Trophoblast cell (in vitro differentiated cells and primary cell): ENCODE results near the gene PGA5.

Experiments used
- DNase-seq, 2 donors: peaks; one replicate each; pipeline ENCODE4 v3.0.0-alpha.2; 2016
- H2AFZ ChIP-seq: 2 replicates; pipeline ENCODE4 v1.6.1; 2013; ENCODE audit warnings: low read length, moderate library complexity, mild to moderate bottlenecking; ENCODE audit not compliant: insufficient read depth, poor library complexity
- H2AK5ac ChIP-seq: 2 replicates; pipeline ENCODE4 v1.6.1; 2013; ENCODE audit warnings: mild to moderate bottlenecking, low read length
- H2BK120ac ChIP-seq: 2 replicates; pipeline ENCODE4 v1.6.1; 2013; ENCODE audit warnings: low read length, mild to moderate bottlenecking, moderate library complexity; ENCODE audit not compliant: insufficient read depth, poor library complexity
- H2BK12ac ChIP-seq: 2 replicates; pipeline ENCODE4 v1.6.1; 2013; ENCODE audit warnings: mild to moderate bottlenecking, low read length, moderate library complexity
- H2BK5ac ChIP-seq: 2 replicates; pipeline ENCODE4 v1.6.1; 2013; ENCODE audit warnings: low read length, low read depth, moderate library complexity, mild to moderate bottlenecking; ENCODE audit not compliant: poor library complexity
- H3K14ac ChIP-seq: 2 replicates; pipeline ENCODE4 v1.6.1; 2013; ENCODE audit warnings: mild to moderate bottlenecking, low read length
- H3K18ac ChIP-seq: 2 replicates; pipeline ENCODE4 v1.6.1; 2013; ENCODE audit warnings: mild to moderate bottlenecking, low read length
- H3K23ac ChIP-seq: 2 replicates; pipeline ENCODE4 v1.6.1; 2013; ENCODE audit warnings: low read length
- H3K27ac ChIP-seq: 2 replicates; pipeline ENCODE4 v1.5.1; 2013; ENCODE audit warnings: low read depth, mild to moderate bottlenecking, inconsistent platforms, low read length, moderate library complexity
- H3K27me3 ChIP-seq: 2 replicates; pipeline ENCODE4 v1.6.1; 2013; ENCODE audit warnings: inconsistent platforms, mild to moderate bottlenecking, low read length, moderate library complexity; ENCODE audit not compliant: insufficient read depth
- H3K36me3 ChIP-seq, 2 experiments: 1 replicate in 1 of 2; 2 replicates in 1 of 2; pipeline ENCODE4 v1.6.1; 2013; ENCODE audit warnings: low read length in 2 of 2, mild to moderate bottlenecking in 2 of 2, moderate library complexity in 1 of 2; ENCODE audit not compliant: insufficient read depth in 2 of 2, control insufficient read depth in 1 of 2
- H3K4ac ChIP-seq: 2 replicates; pipeline ENCODE4 v1.6.1; 2013; ENCODE audit warnings: low read depth, mild to moderate bottlenecking, low read length, moderate library complexity
- H3K4me1 ChIP-seq, 2 experiments: 1 replicate in 1 of 2; 2 replicates in 1 of 2; pipeline ENCODE4 v1.6.1; 2013; ENCODE audit warnings: low read length in 2 of 2, mild to moderate bottlenecking in 2 of 2, moderate library complexity in 1 of 2; ENCODE audit not compliant: insufficient read depth in 2 of 2, control insufficient read depth in 1 of 2
- H3K4me2 ChIP-seq: 2 replicates; pipeline ENCODE4 v1.6.1; 2013; ENCODE audit warnings: inconsistent platforms, mild to moderate bottlenecking, low read length, moderate library complexity
- H3K4me3 ChIP-seq: 2 replicates; pipeline ENCODE4 v1.5.1; 2013; ENCODE audit warnings: mild to moderate bottlenecking, low read depth, low read length, inconsistent platforms
- H3K79me1 ChIP-seq: one replicate; pipeline ENCODE4 v1.6.1; 2013; ENCODE audit warnings: low read length
- H3K79me2 ChIP-seq: 2 replicates; pipeline ENCODE4 v1.6.1; 2013; ENCODE audit warnings: low read length, mild to moderate bottlenecking; ENCODE audit not compliant: control insufficient read depth, insufficient read depth, poor library complexity
- H3K9ac ChIP-seq: 2 replicates; pipeline ENCODE4 v1.6.1; 2013; ENCODE audit warnings: mild to moderate bottlenecking, low read length
- H3K9me3 ChIP-seq: 2 replicates; pipeline ENCODE4 v1.6.1; 2013; ENCODE audit warnings: low read depth, mild to moderate bottlenecking, control low read depth, inconsistent platforms, low read length; ENCODE audit not compliant: insufficient read depth
- H4K12ac ChIP-seq: 2 replicates; pipeline ENCODE4 v1.6.1; 2013; ENCODE audit warnings: low read depth, mild to moderate bottlenecking, low read length, moderate library complexity
- H4K8ac ChIP-seq: 2 replicates; pipeline ENCODE4 v1.6.1; 2013; ENCODE audit warnings: low read depth, mild to moderate bottlenecking, low read length, moderate library complexity
- H4K91ac ChIP-seq: one replicate; pipeline ENCODE4 v1.6.1; 2013; ENCODE audit warnings: low read depth, mild to moderate bottlenecking, low read length, moderate library complexity
- WGBS: extraction: QIAGEN DNeasy Blood & Tissue Kit; methylation state at CpG from one replicate; pipeline ENCODE4 v1.1.7; 2013; ENCODE audit warnings: missing lambda C conversion rate; ENCODE audit not compliant: insufficient read length, insufficient coverage; ENCODE audit errors: extremely low coverage; 5-methylcytosine and 5-hydroxymethylcytosine counted together

The PGA5 gene

GRCh38 chr11:61281581-61282250, 40.7 kb downstream of the PGA5 start:
- no peak overlapping the region for H3K23ac ChIP-seq
- H3K27me3 ChIP-seq = no peaks in the 10 kb centered on the region
- H3K4me2 ChIP-seq = peak overlapping the region; percentile 47
- H4K12ac ChIP-seq = no peak overlapping the region
- no peak overlapping the region for H4K8ac ChIP-seq
- H3K14ac ChIP-seq = no peak overlapping the region
- H2AK5ac ChIP-seq = no peak overlapping the region
- peak; percentile 79 to 86 for DNase-seq
- no peak overlapping the region for H3K18ac ChIP-seq
- no peak overlapping the region for H2AFZ ChIP-seq
- H3K27ac ChIP-seq = no peak overlapping the region
- no peak overlapping the region for H3K9ac ChIP-seq
- no peaks in the 10 kb centered on the region for H3K79me1 ChIP-seq
- no peak overlapping the region for H2BK120ac ChIP-seq
- peaks cover 7 to 11% of the 10 kb centered on the region in 2 experiments for H3K4me1 ChIP-seq
- no peak overlapping the region for H2BK12ac ChIP-seq
- no peak overlapping the region for H3K4ac ChIP-seq
- H3K79me2 ChIP-seq = no peaks in the 10 kb centered on the region
- H3K36me3 ChIP-seq = peaks cover 8 to 16% of the 10 kb centered on the region in 2 experiments
- no CpG with 5 or more reads among the region's 35 CpGs for WGBS
- H2BK5ac ChIP-seq = no peak overlapping the region
- H4K91ac ChIP-seq = no peak overlapping the region
- H3K4me3 ChIP-seq = no peak overlapping the region
- peaks cover 4% of the 10 kb centered on the region for H3K9me3 ChIP-seq

GRCh38 chr11:61283613-61284012, 42.6 kb downstream of the PGA5 start:
- no peak overlapping the region for H4K91ac ChIP-seq
- DNase-seq = peak in 1 of 2 donors; percentile 42
- no peak overlapping the region for H4K8ac ChIP-seq
- no peak overlapping the region for H2AK5ac ChIP-seq
- H3K79me2 ChIP-seq = no peaks in the 10 kb centered on the region
- no peak overlapping the region for H2BK5ac ChIP-seq
- WGBS = no CpG with 5 or more reads among the region's 4 CpGs
- no peaks in the 10 kb centered on the region for H3K27me3 ChIP-seq
- H3K9me3 ChIP-seq = peaks cover 4% of the 10 kb centered on the region
- H4K12ac ChIP-seq = no peak overlapping the region
- H3K18ac ChIP-seq = no peak overlapping the region
- peaks cover 11 to 18% of the 10 kb centered on the region in 2 experiments for H3K36me3 ChIP-seq
- H3K79me1 ChIP-seq = no peaks in the 10 kb centered on the region
- no peak overlapping the region for H3K4me3 ChIP-seq
- H2BK12ac ChIP-seq = no peak overlapping the region
- no peak overlapping the region for H3K27ac ChIP-seq
- H2BK120ac ChIP-seq = no peak overlapping the region
- no peak overlapping the region for H3K4ac ChIP-seq
- H3K23ac ChIP-seq = no peak overlapping the region
- H3K14ac ChIP-seq = no peak overlapping the region
- H3K4me1 ChIP-seq = peaks cover 3 to 5% of the 10 kb centered on the region in 2 experiments
- no peak overlapping the region for H2AFZ ChIP-seq
- H3K4me2 ChIP-seq = no peak overlapping the region
- no peak overlapping the region for H3K9ac ChIP-seq

GRCh38 chr11:61287338-61287977, 46.5 kb downstream of the PGA5 start:
- Histone ChIP-seq H3K36me3 (peaks cover 9 to 10% of the 10 kb centered on the region in 2 experiments), H2AFZ (no peak overlapping the region), H3K4me2 (no peak overlapping the region), H3K4me3 (no peak overlapping the region), H3K9me3 (peaks cover 3% of the 10 kb centered on the region), H2BK120ac (no peak overlapping the region), H3K27ac (no peak overlapping the region), H3K4ac (no peak overlapping the region), H3K79me2 (no peaks in the 10 kb centered on the region), H3K27me3 (no peaks in the 10 kb centered on the region), H3K9ac (no peak overlapping the region), H2AK5ac (no peak overlapping the region), H3K18ac (no peak overlapping the region), H4K91ac (no peak overlapping the region), H3K14ac (no peak overlapping the region), H3K79me1 (no peaks in the 10 kb centered on the region), H2BK5ac (no peak overlapping the region), H2BK12ac (no peak overlapping the region), H3K4me1 (no peaks in the 10 kb centered on the region), H4K8ac (no peak overlapping the region), H3K23ac (no peak overlapping the region), H4K12ac (no peak overlapping the region)
- DNase-seq = no peak
- WGBS = no CpG with 5 or more reads among the region's 14 CpGs

GRCh38 chr11:61290905-61291690, 50.1 kb downstream of the PGA5 start:
- H2BK12ac ChIP-seq = no peak overlapping the region
- peaks cover 9 to 14% of the 10 kb centered on the region in 2 experiments for H3K4me1 ChIP-seq
- no peak overlapping the region for H3K18ac ChIP-seq
- peaks cover 10% of the 10 kb centered on the region for H3K27me3 ChIP-seq
- H3K79me1 ChIP-seq = peaks cover 14% of the 10 kb centered on the region
- H3K4me2 ChIP-seq = no peak overlapping the region
- H3K4me3 ChIP-seq = peak overlapping the region; percentile 45
- peaks cover 3% of the 10 kb centered on the region for H3K79me2 ChIP-seq
- H4K8ac ChIP-seq = no peak overlapping the region
- H3K9me3 ChIP-seq = no peaks in the 10 kb centered on the region
- WGBS = no CpG with 5 or more reads among the region's 12 CpGs
- no peak overlapping the region for H2BK5ac ChIP-seq
- no peak overlapping the region for H2AK5ac ChIP-seq
- H3K36me3 ChIP-seq = peaks cover 3 to 9% of the 10 kb centered on the region in 2 experiments
- H2AFZ ChIP-seq = no peak overlapping the region
- H3K14ac ChIP-seq = no peak overlapping the region
- H4K12ac ChIP-seq = no peak overlapping the region
- H3K9ac ChIP-seq = no peak overlapping the region
- no peak overlapping the region for H4K91ac ChIP-seq
- H3K23ac ChIP-seq = no peak overlapping the region
- no peak overlapping the region for H2BK120ac ChIP-seq
- no peak overlapping the region for H3K4ac ChIP-seq
- DNase-seq = no peak
- H3K27ac ChIP-seq = no peak overlapping the region
